ENCODE measurements around the gene OSBPL10. TPM values are rescaled to one million over a fixed set of nuclear protein-coding genes. Genes with fewer than 3 reads are reported as not detected.

Gene OSBPL10
- total and polyA plus RNA-seq, 2 of the 8 experiments (the other 6 are each of a cell fraction or from before 2014, with no cell fraction given): 26.2 to 86.7 TPM

DNA sequence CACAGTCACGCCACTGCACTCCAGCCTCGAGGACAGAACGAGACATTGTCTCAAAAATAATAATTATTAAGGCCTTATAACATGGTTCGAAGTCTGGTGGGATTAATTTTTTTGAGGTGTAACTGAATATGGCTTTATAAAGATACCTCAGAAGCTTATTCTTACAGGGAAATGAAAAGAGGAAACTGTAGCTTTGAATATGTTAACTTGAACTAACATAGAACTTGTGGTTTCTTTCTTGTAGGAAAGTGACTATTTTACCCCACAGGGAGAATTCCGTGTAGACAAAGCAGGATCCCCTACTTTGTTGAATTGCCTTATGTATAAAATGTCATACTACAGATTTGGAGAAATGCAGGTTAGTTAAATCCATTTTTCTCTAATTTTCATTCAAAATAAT lies 352.0 kb downstream of the OSBPL10 start:
- no peaks in the 10 kb centered on the region; the same call in 1 of the 2 replicates for H3K79me1 ChIP-seq (ENCODE audit: low read depth, low read length)
- H3K4me1 ChIP-seq (replicated peaks in 1 of 4; ENCODE audit: control insufficient read depth in 3 of 4, insufficient read depth in 4 of 4, low read length in 3 of 4): peaks cover 0 to 4% (median 2%) of the 10 kb centered on the region in 4 experiments; a peak in 2 of 7 replicates
- H3K4me2 ChIP-seq (ENCODE audit: insufficient read depth in 1 of 2, low read depth in 2 of 2, low read length in 2 of 2): no peak overlapping the region
- H3K18ac ChIP-seq (ENCODE audit: extremely low read depth, low read length): no peak overlapping the region
- no peak overlapping the region for H2BK15ac ChIP-seq (ENCODE audit: low read length)
- no peaks in the 10 kb centered on the region for H3K9me3 ChIP-seq (ENCODE audit: insufficient read depth in 2 of 2, low read depth in 1 of 2, low read length in 1 of 2)
- no peak overlapping the region for H2BK20ac ChIP-seq (ENCODE audit: low read length)
- H3K14ac ChIP-seq (ENCODE audit: insufficient read length): no peak overlapping the region
- no peak overlapping the region for H2BK120ac ChIP-seq (replicated peaks; ENCODE audit: low read depth, low read length)
- H4K5ac ChIP-seq (ENCODE audit: insufficient read length, low read depth, low read length): no peak overlapping the region
- no peak overlapping the region for H3K23ac ChIP-seq (ENCODE audit: insufficient read length)
- WGBS, 2 experiments (ENCODE audit: extremely low coverage in 1 of 2, insufficient coverage in 1 of 2, insufficient read length in 1 of 2, insufficient replicate concordance in 2 of 2, low coverage in 1 of 2, low lambda C conversion rate in 2 of 2, missing lambda C conversion rate in 1 of 2): 94% methylated on average over 5 of the region's 5 CpGs; no CpG with 5 or more reads in 1 of the 2 experiments
- H3K23me2 ChIP-seq (ENCODE audit: low read depth, low read length): no peaks in the 10 kb centered on the region
- no peak overlapping the region for H3K56ac ChIP-seq (replicated peaks; ENCODE audit: insufficient read length, low read depth, low read length)
- CTCF ChIA-PET (ENCODE audit: partially characterized antibody): interaction anchor here (1.6 kb wide), 1 partner anchor 66 kb away, joined by 7 read pairs; no protein-coding TSS in a partner anchor
- H3K36me3 ChIP-seq (ENCODE audit: control insufficient read depth in 2 of 4, insufficient read depth in 4 of 4, low read length in 3 of 4): peaks cover 0 to 19% (median 4%) of the 10 kb centered on the region in 4 experiments; a peak in 2 of 8 replicates
- DNase-seq (ENCODE audit: low read depth in 1 of 2, low spot score in 2 of 2) (no peak), FAIRE-seq (no peak)
- no peak overlapping the region for H4K8ac ChIP-seq (ENCODE audit: extremely low read depth, insufficient read depth, low read length)
- H3K79me2 ChIP-seq (ENCODE audit: control insufficient read depth in 1 of 2, insufficient read depth in 2 of 2, low read length in 2 of 2): no peaks in the 10 kb centered on the region
- H3K9ac ChIP-seq (replicated peaks in 1 of 4; ENCODE audit: extremely low read depth in 1 of 4, low read depth in 3 of 4, low read length in 3 of 4): no peak overlapping the region
- H4K20me1 ChIP-seq (replicated peaks in 1 of 2; ENCODE audit: control insufficient read depth in 1 of 2, insufficient read depth in 2 of 2, low read length in 2 of 2): peaks cover 0 to 4% of the 10 kb centered on the region in 2 experiments
- no peak overlapping the region for H4K91ac ChIP-seq (replicated peaks; ENCODE audit: insufficient read length, low read length)
- H3K27me3 ChIP-seq (replicated peaks in 1 of 4; ENCODE audit: control insufficient read depth in 3 of 4, extremely low read depth in 1 of 4, insufficient read depth in 3 of 4, low read length in 3 of 4): no peaks in the 10 kb centered on the region
- no peak overlapping the region for H3K27ac ChIP-seq (ENCODE audit: low read depth, low read length)
- POLR2A ChIA-PET (ENCODE audit: partially characterized antibody): no interaction called here
- no peak overlapping the region for H3K4ac ChIP-seq (replicated peaks; ENCODE audit: insufficient read length, low read depth, low read length)
- no peak overlapping the region for H2AFZ ChIP-seq (ENCODE audit: low read length)
- no peak overlapping the region for H2BK5ac ChIP-seq (ENCODE audit: low read depth, low read length)
- no peak overlapping the region for H2AK5ac ChIP-seq (ENCODE audit: low read depth, low read length)
- no peak overlapping the region for H3K4me3 ChIP-seq (ENCODE audit: extremely low read depth in 1 of 4, insufficient read depth in 2 of 4, low read depth in 3 of 4, low read length in 4 of 4)
- H2BK12ac ChIP-seq (ENCODE audit: low read depth, low read length): no peak overlapping the region
- no peak for TF ChIP-seq SP1 (IDR thresholded peaks at IDR 0.05; ENCODE audit: low read depth, low read length)
- no peak for TF ChIP-seq KDM5A (IDR thresholded peaks at IDR 0.05; ENCODE audit: low read length)
- no peak for TF ChIP-seq JUN (IDR thresholded peaks at IDR 0.05; ENCODE audit: low read depth, low read length)
- TF ChIP-seq, protein P1, sequence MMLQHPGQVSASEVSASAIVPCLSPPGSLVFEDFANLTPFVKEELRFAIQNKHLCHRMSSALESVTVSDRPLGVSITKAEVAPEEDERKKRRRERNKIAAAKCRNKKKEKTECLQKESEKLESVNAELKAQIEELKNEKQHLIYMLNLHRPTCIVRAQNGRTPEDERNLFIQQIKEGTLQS (IDR thresholded peaks at IDR 0.05; ENCODE audit: insufficient read depth, low read depth, low read length): no peak
- TF ChIP-seq CHD1 (IDR thresholded peaks at IDR 0.05; ENCODE audit: low read depth, low read length): no peak
- no peak for TF ChIP-seq CTBP2 (IDR thresholded peaks at IDR 0.05; ENCODE audit: borderline replicate concordance, insufficient read depth, insufficient read length, low read length)
- TF ChIP-seq CHD2 (IDR thresholded peaks at IDR 0.05; ENCODE audit: low read length): no peak
- no peak for TF ChIP-seq YY1 (IDR thresholded peaks at IDR 0.05; ENCODE audit: low read depth, low read length)
- TF ChIP-seq HDAC2 (IDR thresholded peaks at IDR 0.05; ENCODE audit: borderline replicate concordance in 1 of 2, low read depth in 2 of 2, low read length in 2 of 2): no peak
- TF ChIP-seq TAF7 (optimal IDR thresholded peaks at IDR 0.05; ENCODE audit: borderline replicate concordance, low read depth, low read length): no peak
- TF ChIP-seq, protein P2, sequence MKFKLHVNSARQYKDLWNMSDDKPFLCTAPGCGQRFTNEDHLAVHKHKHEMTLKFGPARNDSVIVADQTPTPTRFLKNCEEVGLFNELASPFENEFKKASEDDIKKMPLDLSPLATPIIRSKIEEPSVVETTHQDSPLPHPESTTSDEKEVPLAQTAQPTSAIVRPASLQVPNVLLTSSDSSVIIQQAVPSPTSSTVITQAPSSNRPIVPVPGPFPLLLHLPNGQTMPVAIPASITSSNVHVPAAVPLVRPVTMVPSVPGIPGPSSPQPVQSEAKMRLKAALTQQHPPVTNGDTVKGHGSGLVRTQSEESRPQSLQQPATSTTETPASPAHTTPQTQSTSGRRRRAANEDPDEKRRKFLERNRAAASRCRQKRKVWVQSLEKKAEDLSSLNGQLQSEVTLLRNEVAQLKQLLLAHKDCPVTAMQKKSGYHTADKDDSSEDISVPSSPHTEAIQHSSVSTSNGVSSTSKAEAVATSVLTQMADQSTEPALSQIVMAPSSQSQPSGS (IDR thresholded peaks at IDR 0.05; ENCODE audit: low read length): no peak
- TF ChIP-seq MAFK (IDR thresholded peaks at IDR 0.05; ENCODE audit: low read depth, low read length): no peak
